Tibial nerve (tissue), 4 donors: ENCODE measurements around the gene DNAJA2. TPM values are rescaled to one million over a fixed set of nuclear protein-coding genes. Genes with fewer than 3 reads are reported as not detected.
A peak's percentile ranks its signal among the peaks of the same experiment; 100 is the strongest.

ENCODE experiments used
- DNase-seq, 2 donors: peaks; one replicate each; pipeline ENCODE4 v3.0.0-alpha.2; 2019; ENCODE audit warnings: low spot score in 2 of 2
- H3K27ac ChIP-seq, 4 donors: fragments of 200-600 bp; sonication (generic) in 3 of 4; one replicate each; pipeline ENCODE4 v1.5.1; 2017 to 2019; ENCODE audit warnings: mild to moderate bottlenecking in 1 of 4
- H3K27me3 ChIP-seq, 2 donors: fragments of 200-600 bp; sonication (generic) in 1 of 2; one replicate each; pipeline versions ENCODE4 v1.5.1 to v1.6.0; 2017 to 2019
- H3K36me3 ChIP-seq, 3 donors: fragments of 200-600 bp; sonication (generic); one replicate each; pipeline ENCODE4 v1.5.1; 2018 to 2019
- H3K4me1 ChIP-seq, 4 donors: fragments of 200-600 bp; sonication (generic) in 3 of 4; one replicate each; pipeline ENCODE4 v1.5.1; 2017 to 2019
- H3K4me3 ChIP-seq, 4 donors: fragments of 200-600 bp; sonication (generic) in 3 of 4; one replicate each; pipeline ENCODE4 v1.5.1; 2017 to 2019; ENCODE audit warnings: mild to moderate bottlenecking in 1 of 4, moderate library complexity in 1 of 4
- H3K9me3 ChIP-seq, 4 donors: fragments of 200-600 bp; sonication (generic) in 3 of 4; one replicate each; pipeline ENCODE4 v1.5.1; 2017 to 2019
- EP300 ChIP-seq, 2 donors: sonication (generic); formaldehyde crosslinking; IDR thresholded peaks; one replicate each; pipeline ENCODE4 v1.6.1; 2017; ENCODE audit warnings: antibody characterized with exemption in 2 of 2, mild to moderate bottlenecking in 1 of 2
- POLR2A ChIP-seq, 2 donors: fragments of 450-650 bp; IDR thresholded peaks; one replicate each; pipeline ENCODE4 v1.6.1; 2017; ENCODE audit warnings: antibody characterized with exemption in 2 of 2, mild to moderate bottlenecking in 2 of 2, moderate library complexity in 2 of 2
- WGBS, 2 donors: methylation state at CpG; one replicate each; pipeline ENCODE4 v1.1.5; 2018; 5-methylcytosine and 5-hydroxymethylcytosine counted together
- total RNA-seq, 4 donors: library from RNA; depleted of rRNA; stranded (reverse); fragments of >200 nt; gene quantifications; one replicate each; pipeline ENCODE4 v1.1.0, GENCODE V29; 2016
- TF ChIP-seq, protein P1 (sequence below), 5 experiments: fragments of 200-600 bp in 3 of 5; fragments of 450-650 bp in 2 of 5; sonication (generic) in 3 of 5; IDR thresholded peaks; one replicate each; pipeline ENCODE4 v1.5.1; 2016 to 2019; ENCODE audit warnings: antibody characterized with exemption in 5 of 5, mild to moderate bottlenecking in 3 of 5, moderate library complexity in 2 of 5

DNAJA2 gene
- total RNA-seq, 4 donors from 2014 or later, result 27.2 to 48.5 (median 31.7) TPM

DNA sequence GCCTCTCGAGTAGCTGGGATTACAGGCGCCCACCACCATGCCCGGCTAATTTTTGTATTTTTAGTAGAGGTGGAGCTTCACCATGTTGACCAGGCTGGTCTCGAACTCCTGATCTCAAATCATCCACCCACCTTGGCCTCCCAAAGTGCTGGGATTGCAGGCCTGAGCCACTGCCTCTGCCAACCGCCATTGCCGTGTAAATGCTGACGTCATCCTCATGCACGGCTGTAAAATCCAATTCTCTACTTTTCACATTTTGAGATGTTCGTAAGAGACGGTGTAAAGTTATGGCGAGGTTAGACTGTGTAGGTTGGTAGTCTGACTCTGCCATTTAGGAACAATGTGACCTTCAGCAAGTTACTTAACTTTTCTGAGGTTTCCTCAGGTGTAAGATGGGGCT lies 1.7 kb upstream of the DNAJA2 start:
- Histone ChIP-seq H3K27ac (no peak overlapping the region), H3K36me3 (no peaks in the 10 kb centered on the region), H3K4me3 (no peak overlapping the region), H3K9me3 (no peaks in the 10 kb centered on the region), H3K27me3 (no peaks in the 10 kb centered on the region), H3K4me1 (peaks cover 0 to 28% (median 16%) of the 10 kb centered on the region in 4 donors)
- no peak for DNase-seq
- no peak for TF ChIP-seq EP300 (IDR thresholded peaks at IDR 0.05)
- WGBS, 2 donors, result 96% methylated on average over 11 of the region's 11 CpGs

DNA sequence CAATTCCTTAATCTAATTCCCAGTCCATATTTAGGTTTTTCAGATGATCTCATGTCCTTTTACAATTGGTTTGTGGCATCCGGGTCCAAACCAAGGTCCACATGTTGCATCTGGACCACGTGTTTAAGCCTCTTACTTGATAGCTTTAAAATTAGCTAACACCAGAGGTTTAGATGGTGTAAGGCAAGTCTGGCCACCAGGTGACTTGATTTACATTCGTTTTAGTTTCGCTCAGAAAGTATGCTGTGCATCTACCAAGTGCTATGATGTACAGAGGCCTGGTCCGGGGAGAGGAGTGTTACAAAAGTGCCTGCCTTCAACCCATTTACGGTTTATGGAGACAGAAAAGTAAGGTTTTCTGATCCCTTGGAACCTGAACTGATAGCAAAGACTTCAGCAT lies 878 bp upstream of the DNAJA2 start:
- Histone ChIP-seq H3K9me3 (no peaks in the 10 kb centered on the region), H3K27me3 (no peaks in the 10 kb centered on the region), H3K36me3 (no peaks in the 10 kb centered on the region), H3K4me3 (peak overlapping the region; percentile 59 to 94 (median 84)), H3K27ac (peak overlapping the region; percentile 55 to 99 (median 97)), H3K4me1 (peaks cover 0 to 36% (median 18%) of the 10 kb centered on the region in 4 donors)
- 69% methylated on average over 6 of the region's 6 CpGs for WGBS, 2 donors
- TF ChIP-seq, protein P1, sequence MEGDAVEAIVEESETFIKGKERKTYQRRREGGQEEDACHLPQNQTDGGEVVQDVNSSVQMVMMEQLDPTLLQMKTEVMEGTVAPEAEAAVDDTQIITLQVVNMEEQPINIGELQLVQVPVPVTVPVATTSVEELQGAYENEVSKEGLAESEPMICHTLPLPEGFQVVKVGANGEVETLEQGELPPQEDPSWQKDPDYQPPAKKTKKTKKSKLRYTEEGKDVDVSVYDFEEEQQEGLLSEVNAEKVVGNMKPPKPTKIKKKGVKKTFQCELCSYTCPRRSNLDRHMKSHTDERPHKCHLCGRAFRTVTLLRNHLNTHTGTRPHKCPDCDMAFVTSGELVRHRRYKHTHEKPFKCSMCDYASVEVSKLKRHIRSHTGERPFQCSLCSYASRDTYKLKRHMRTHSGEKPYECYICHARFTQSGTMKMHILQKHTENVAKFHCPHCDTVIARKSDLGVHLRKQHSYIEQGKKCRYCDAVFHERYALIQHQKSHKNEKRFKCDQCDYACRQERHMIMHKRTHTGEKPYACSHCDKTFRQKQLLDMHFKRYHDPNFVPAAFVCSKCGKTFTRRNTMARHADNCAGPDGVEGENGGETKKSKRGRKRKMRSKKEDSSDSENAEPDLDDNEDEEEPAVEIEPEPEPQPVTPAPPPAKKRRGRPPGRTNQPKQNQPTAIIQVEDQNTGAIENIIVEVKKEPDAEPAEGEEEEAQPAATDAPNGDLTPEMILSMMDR (IDR thresholded peaks at IDR 0.05), result no peak
- TF ChIP-seq EP300 (IDR thresholded peaks at IDR 0.05), result no peak
- TF ChIP-seq POLR2A (IDR thresholded peaks at IDR 0.05), result no peak
- peak in 1 of 2 donors; percentile 11 for DNase-seq

DNA sequence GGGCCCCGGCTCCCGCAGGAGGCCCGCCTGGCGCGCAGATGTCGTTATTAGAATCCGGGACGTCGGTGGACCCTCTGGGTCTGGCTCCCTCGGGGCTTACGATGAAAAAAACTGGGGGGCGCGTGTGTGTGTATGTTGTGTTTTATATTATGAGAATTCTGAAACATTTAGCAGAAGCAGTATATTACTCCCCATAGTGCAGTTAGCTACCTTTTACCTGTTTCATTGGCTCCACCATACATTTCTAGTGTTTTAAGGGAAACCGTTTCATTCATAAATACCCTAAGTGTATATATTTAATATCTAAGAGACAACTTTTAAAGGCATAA lies 486 bp upstream of the DNAJA2 start:
- Histone ChIP-seq H3K27ac (peak overlapping the region; percentile 55 to 99 (median 97)), H3K9me3 (no peaks in the 10 kb centered on the region), H3K36me3 (peaks cover 0 to 1% (median 0%) of the 10 kb centered on the region in 3 donors), H3K4me1 (peaks cover 0 to 38% (median 18%) of the 10 kb centered on the region in 4 donors), H3K4me3 (peak overlapping the region; percentile 59 to 94 (median 84)), H3K27me3 (no peaks in the 10 kb centered on the region)
- 2% methylated on average over 14 of the region's 14 CpGs for WGBS, 2 donors
- TF ChIP-seq POLR2A (IDR thresholded peaks at IDR 0.05) (no peak), EP300 (IDR thresholded peaks at IDR 0.05) (no peak)
- TF ChIP-seq, protein P1 (IDR thresholded peaks at IDR 0.05), result no peak
- no peak for DNase-seq

DNA sequence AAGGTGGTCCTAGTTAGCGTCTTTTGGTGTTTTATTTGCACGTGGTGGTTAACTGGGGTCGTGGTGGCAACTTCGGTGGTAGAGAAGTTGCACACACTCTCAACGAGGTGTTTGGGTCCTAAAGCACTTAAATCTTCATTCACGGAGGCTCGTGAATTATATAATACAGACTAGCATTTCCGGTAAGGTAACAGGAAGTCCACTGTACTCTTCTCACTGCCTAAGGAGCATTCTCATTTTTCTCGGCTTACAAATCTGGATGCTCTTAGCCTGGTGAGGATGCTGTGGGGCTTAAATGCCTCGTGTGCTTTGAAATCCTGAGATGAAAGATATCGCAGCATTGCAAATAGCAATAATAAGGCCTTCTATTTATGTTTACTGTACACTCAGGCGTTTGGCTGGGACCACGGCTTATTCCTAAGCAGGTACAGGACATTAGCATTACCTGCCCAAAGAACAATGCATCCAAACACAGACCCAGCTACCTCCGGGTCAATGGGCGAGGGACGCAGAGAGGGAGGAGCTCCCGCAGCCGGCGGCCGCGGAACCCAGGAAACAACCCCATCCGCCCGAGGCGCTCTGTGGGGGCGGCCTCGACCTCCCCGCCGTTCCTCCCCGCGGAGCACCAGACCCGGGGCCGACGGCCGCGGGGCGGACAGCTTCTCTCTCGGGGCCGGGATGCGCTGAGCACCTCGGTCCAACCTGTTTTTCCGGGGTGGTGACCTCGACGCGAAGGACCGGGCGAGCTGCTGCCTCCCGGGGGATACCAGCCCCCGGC lies 856 bp downstream of the DNAJA2 start:
- TF ChIP-seq, protein P1 (IDR thresholded peaks at IDR 0.05), result no peak
- no peak for TF ChIP-seq EP300 (IDR thresholded peaks at IDR 0.05)
- no peak for TF ChIP-seq POLR2A (IDR thresholded peaks at IDR 0.05)
- H3K36me3 ChIP-seq, result peaks cover 0 to 15% (median 5%) of the 10 kb centered on the region in 3 donors
- no peak for DNase-seq
- peaks cover 0 to 42% (median 18%) of the 10 kb centered on the region in 4 donors for H3K4me1 ChIP-seq
- H3K4me3 ChIP-seq, result peak overlapping the region; percentile 59 to 94 (median 84)
- no peaks in the 10 kb centered on the region for H3K9me3 ChIP-seq
- no peaks in the 10 kb centered on the region for H3K27me3 ChIP-seq
- H3K27ac ChIP-seq, result peak overlapping the region; percentile 55 to 99 (median 97)
- 2 to 6% methylated on average over 14 to 16 of the region's 48 CpGs for WGBS, 2 donors

DNA sequence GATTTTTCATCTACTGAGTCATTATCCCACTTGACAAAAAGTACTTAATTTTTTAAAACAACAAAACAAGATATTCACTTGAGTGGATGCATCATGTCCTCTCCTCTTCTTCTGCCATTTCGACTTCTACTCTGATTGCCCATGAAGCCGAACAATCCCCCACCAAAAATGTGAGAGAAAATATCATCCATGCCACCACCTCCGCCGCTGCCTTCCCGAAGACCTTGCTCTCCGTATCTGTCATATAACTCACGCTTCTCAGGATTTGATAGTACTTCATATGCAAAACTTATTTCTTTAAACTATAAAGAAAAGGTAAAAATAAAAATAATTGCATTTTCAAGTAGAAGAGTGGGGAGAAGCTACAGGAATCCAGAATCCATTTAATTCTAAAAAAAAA lies 2.2 kb downstream of the DNAJA2 start:
- no peak for DNase-seq
- TF ChIP-seq POLR2A (IDR thresholded peaks at IDR 0.05) (no peak), EP300 (IDR thresholded peaks at IDR 0.05) (no peak)
- TF ChIP-seq, protein P1 (IDR thresholded peaks at IDR 0.05), result no peak
- Histone ChIP-seq H3K9me3 (no peaks in the 10 kb centered on the region), H3K36me3 (peaks cover 0 to 28% (median 14%) of the 10 kb centered on the region in 3 donors), H3K27ac (no peak overlapping the region), H3K27me3 (no peaks in the 10 kb centered on the region), H3K4me1 (peaks cover 0 to 42% (median 18%) of the 10 kb centered on the region in 4 donors), H3K4me3 (no peak overlapping the region)
- 94 to 95% methylated on average over 7 of the region's 7 CpGs for WGBS, 2 donors
